ENCODE measurements around the gene LIPC. TPM values are rescaled to one million over a fixed set of nuclear protein-coding genes. Genes with fewer than 3 reads are reported as not detected.

The LIPC gene
- total and polyA plus RNA-seq, 10 of the 15 experiments (the other 5 are each of a cell fraction or from before 2014, with no cell fraction given): 0.06 to 0.31 (median 0.16) TPM; not detected in 1

DNA sequence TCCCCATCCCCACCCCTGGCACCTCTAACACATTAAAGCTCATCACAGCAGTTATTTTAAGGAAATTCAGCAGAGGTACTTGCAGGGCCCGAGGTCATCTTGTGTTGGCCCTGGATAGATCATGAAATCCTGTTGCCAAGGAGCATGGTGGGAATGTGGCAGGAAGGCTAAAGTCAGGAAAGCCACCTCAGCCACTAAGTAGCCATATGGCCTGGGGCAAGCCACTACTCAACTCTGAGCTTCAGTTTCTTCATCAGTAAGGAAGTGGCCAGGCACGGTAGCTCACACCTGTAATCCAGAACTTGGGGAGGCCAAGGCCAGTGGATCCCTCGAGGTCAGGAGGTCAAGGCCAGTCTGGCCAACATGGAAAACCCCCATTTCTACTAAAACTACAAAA, 55.9 kb downstream of the LIPC start:
- 29% methylated on average over 3 of the region's 3 CpGs for WGBS (ENCODE audit: insufficient coverage, insufficient replicate concordance, low lambda C conversion rate, missing lambda C conversion rate)

More for the DNA sequence above, 55.9 kb downstream of the LIPC start:
- Histone ChIP-seq H3K4me1 (ENCODE audit: control insufficient read depth, insufficient read depth, low read length) (no peaks in the 10 kb centered on the region), H3K4me3 (no peak overlapping the region), H4K20me1 (ENCODE audit: control insufficient read depth, insufficient read depth) (no peaks in the 10 kb centered on the region), H3K27ac (ENCODE audit: control insufficient read depth, insufficient read depth) (no peak overlapping the region), H3K4me2 (ENCODE audit: control insufficient read depth, insufficient read depth) (no peak overlapping the region), H3K36me3 (ENCODE audit: control insufficient read depth in 2 of 2, insufficient read depth in 2 of 2, low read length in 1 of 2) (no peaks in the 10 kb centered on the region), H3K79me2 (ENCODE audit: control insufficient read depth, insufficient read depth, low read length) (no peaks in the 10 kb centered on the region), H3K9ac (ENCODE audit: control insufficient read depth, insufficient read depth, low read length) (no peak overlapping the region), H3K9me3 (replicated peaks; ENCODE audit: control insufficient read depth, insufficient read depth, low read length) (no peaks in the 10 kb centered on the region; the same call in 1 of the 3 replicates), H3K27me3 (replicated peaks in 1 of 2; ENCODE audit: control insufficient read depth in 2 of 2, insufficient read depth in 2 of 2, low read length in 1 of 2) (no peaks in the 10 kb centered on the region), H2AFZ (ENCODE audit: control insufficient read depth, low read depth, low read length) (no peak overlapping the region)
- ATAC-seq: no peak
- ChIA-PET POLR2A (interaction anchor here (0.8 kb wide), 1 partner anchor 13 kb away, joined by 3 read pairs; no protein-coding TSS in a partner anchor), SMC1A (ENCODE audit: uncharacterized antibody, unreplicated experiment) (interaction anchor here (0.7 to 2.0 kb wide), 7 partner anchors 10 to 98 kb away, joined by 3 to 6 read pairs (median 4); no protein-coding TSS in a partner anchor), RAD21 (ENCODE audit: unreplicated experiment) (no interaction called here), CTCF (interaction anchor here (1.3 to 1.5 kb wide), 2 partner anchors 10 to 11 kb away, joined by 4 to 6 read pairs; no protein-coding TSS in a partner anchor)
- FAIRE-seq: no peak
- DNase-seq (ENCODE audit: low read depth, low spot score): no peak
- TF ChIP-seq WRNIP1 (IDR thresholded peaks at IDR 0.05; ENCODE audit: borderline replicate concordance, low read depth, low read length) (no peak), BACH1 (IDR thresholded peaks at IDR 0.05; ENCODE audit: borderline replicate concordance) (no peak), ZZZ3 (IDR thresholded peaks at IDR 0.05; ENCODE audit: control insufficient read depth, insufficient read length, low read depth) (no peak), STAT1 (conservative IDR thresholded peaks at IDR 0.05) (no peak), SMAD1 (IDR thresholded peaks at IDR 0.05; ENCODE audit: low read depth, partially characterized antibody) (no peak)
- TF ChIP-seq, protein P1, sequence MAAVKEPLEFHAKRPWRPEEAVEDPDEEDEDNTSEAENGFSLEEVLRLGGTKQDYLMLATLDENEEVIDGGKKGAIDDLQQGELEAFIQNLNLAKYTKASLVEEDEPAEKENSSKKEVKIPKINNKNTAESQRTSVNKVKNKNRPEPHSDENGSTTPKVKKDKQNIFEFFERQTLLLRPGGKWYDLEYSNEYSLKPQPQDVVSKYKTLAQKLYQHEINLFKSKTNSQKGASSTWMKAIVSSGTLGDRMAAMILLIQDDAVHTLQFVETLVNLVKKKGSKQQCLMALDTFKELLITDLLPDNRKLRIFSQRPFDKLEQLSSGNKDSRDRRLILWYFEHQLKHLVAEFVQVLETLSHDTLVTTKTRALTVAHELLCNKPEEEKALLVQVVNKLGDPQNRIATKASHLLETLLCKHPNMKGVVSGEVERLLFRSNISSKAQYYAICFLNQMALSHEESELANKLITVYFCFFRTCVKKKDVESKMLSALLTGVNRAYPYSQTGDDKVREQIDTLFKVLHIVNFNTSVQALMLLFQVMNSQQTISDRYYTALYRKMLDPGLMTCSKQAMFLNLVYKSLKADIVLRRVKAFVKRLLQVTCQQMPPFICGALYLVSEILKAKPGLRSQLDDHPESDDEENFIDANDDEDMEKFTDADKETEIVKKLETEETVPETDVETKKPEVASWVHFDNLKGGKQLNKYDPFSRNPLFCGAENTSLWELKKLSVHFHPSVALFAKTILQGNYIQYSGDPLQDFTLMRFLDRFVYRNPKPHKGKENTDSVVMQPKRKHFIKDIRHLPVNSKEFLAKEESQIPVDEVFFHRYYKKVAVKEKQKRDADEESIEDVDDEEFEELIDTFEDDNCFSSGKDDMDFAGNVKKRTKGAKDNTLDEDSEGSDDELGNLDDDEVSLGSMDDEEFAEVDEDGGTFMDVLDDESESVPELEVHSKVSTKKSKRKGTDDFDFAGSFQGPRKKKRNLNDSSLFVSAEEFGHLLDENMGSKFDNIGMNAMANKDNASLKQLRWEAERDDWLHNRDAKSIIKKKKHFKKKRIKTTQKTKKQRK (IDR thresholded peaks at IDR 0.05; ENCODE audit: low read depth, low read length): no peak
- TF ChIP-seq, protein P2, sequence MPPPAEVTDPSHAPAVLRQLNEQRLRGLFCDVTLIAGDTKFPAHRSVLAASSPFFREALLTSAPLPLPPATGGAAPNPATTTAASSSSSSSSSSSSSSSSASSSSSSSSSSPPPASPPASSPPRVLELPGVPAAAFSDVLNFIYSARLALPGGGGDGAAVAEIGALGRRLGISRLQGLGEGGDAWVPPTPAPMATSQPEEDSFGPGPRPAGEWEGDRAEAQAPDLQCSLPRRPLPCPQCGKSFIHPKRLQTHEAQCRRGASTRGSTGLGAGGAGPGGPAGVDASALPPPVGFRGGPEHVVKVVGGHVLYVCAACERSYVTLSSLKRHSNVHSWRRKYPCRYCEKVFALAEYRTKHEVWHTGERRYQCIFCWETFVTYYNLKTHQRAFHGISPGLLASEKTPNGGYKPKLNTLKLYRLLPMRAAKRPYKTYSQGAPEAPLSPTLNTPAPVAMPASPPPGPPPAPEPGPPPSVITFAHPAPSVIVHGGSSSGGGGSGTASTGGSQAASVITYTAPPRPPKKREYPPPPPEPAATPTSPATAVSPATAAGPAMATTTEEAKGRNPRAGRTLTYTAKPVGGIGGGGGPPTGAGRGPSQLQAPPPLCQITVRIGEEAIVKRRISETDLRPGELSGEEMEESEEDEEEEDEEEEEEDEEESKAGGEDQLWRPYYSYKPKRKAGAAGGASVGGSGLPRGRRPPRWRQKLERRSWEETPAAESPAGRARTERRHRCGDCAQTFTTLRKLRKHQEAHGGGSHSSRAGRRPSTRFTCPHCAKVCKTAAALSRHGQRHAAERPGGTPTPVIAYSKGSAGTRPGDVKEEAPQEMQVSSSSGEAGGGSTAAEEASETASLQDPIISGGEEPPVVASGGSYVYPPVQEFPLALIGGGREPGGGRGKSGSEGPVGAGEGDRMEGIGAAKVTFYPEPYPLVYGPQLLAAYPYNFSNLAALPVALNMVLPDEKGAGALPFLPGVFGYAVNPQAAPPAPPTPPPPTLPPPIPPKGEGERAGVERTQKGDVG (CRISPR knock-in tag; IDR thresholded peaks at IDR 0.05): no peak
- in situ Hi-C loops (cut with MboI) (no loop called here), intact Hi-C loops (cut with micrococcal nuclease; ENCODE audit: unreplicated experiment) (no loop called here)
- no TSS peak for BruUV-seq (replicated peaks)

All from GM12878 (cell line).